ENCODE data around the gene FAM120C.

The FAM120C gene

GRCh38 chrX:54182864-54183613, at the start of gene FAM120C:
Gene FAM120C (minus strand): TSS chrX:54183254. CDS start chrX:54183198, 56 bp downstream.
- peak; percentile 75 to 86 for DNase-seq

- DNase-seq: no peak
Measured at GRCh38 chrX:54230435-54231148, 47.5 kb upstream of the FAM120C start.

GRCh38 chrX:54223581-54223980, 40.5 kb upstream of the FAM120C start:
- no peak for DNase-seq

GRCh38 chrX:54213603-54214002, 30.5 kb upstream of the FAM120C start:
- DNase-seq: no peak

DNA sequence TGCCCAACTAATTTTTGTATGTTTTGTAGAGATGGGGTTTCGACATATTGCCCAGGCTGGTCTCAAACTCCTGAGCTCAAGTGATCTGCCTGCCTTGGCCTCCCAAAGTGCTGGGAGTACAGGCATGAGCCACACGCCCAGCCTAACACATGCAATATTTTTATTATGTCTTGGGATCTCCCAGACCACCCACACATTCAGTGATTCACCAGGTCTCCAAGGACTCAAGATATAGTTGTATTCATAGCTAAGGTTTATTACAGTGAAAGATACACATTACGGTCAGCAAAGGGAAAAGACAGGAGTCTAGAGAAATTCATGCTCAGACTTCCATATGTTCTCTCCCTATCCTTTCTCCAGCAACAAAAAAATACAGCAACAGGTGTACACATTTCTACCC, 25.5 kb upstream of the FAM120C start:
- DNase-seq: no peak

DNA sequence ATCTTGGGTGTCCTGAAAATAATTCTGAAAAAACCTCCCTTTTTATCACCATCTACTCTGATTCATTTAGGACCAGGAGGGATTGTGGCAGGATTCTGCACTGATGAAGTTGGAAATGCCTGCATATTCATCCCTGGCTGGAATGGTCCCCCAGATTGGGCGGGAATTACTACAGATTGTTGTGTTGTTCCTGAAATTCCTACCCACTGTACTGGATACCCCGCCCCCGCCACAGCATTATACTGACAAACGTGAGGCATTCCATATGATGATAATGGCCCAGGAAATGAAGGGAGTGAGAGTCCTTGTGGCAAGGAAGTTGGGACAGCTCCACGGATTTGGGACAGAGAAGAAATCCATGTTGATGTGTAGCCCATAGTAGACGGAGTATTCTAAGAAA, 15.2 kb upstream of the FAM120C start:
- DNase-seq: no peak

GRCh38 chrX:54194982-54195588, 12.0 kb upstream of the FAM120C start:
- no peak for DNase-seq

DNA sequence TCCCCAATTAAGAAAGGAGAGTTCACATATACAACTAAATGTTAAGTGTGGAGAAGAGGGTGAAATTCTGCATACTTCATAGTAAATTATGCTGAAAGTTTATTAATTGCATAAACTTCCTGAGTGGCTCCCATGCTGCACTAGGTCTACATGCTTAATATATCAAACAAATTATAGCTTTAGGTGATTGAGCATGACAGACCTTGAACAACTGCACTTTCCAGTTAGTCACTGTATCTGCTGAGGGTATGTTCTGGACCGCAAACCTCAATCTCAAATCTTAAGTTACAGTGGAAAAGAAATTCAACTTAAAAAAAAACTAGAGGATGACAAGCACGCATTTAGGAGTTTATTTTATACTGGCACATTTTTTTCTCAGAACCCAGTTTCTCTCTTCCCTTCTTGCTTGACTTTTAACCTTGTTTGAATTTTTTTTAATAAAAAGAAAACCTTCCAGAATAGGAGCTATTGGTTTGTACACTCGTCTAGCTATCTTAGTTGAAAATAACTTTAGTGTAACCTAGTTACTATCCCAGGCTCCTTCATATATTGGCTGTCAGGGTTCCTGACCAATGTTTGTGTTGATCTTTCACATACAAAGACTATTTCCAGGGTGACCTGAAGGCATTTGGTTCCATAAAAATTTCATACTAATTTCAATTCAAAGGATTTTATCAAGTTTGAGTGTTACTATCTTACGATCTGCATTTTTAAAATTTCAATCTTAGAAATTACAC, 10.2 kb upstream of the FAM120C start:
- no peak for DNase-seq

GRCh38 chrX:54184474-54184873, 1.4 kb upstream of the FAM120C start:
- no peak for DNase-seq

- DNase-seq: peak; percentile 5 to 47
Measured at GRCh38 chrX:54182194-54182863, 725 bp downstream of the FAM120C start.

GRCh38 chrX:54181202-54181953, 1.7 kb downstream of the FAM120C start:
- DNase-seq: no peak

DNA sequence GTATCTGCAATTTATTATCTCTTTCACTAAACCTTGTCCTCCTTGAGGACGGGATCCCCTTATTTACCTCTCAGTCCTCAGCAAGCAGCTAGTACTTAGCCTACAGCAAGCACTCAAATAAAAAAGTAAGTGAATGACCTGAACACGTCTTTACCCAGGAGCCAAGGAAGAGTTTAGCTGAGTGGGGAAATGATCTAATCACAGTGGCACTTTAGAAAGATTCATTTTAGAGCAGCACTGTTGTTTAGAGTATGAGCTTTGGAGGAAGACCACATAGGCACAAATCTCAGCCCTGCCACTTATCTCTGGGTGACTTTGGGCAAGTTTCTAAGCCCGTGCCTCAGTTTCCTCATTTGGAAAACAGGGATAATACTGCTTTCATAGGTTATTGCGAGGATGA, 2.7 kb downstream of the FAM120C start:
- no peak for DNase-seq

- DNase-seq: no peak
Measured at GRCh38 chrX:54178100-54178940, 4.7 kb downstream of the FAM120C start.

DNA sequence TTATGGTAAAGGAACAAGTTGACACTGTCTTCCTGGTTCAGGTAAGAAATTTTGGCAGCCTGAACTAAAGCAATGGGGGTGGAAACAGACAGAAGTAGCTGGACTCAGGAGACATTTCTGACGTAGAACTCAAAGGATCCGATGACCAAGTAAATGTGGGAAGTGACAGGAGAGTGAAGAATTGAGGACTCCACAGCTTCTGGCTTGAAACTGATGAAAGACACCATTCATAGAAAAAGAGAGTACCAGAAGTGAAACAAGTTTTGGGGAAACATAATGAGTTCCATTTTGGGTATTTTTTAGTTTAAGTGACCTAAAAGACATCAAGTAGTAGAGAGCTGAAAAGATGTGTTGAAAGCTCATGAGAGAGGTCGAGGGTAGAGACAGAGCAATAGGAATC, 5.7 kb downstream of the FAM120C start:
- DNase-seq: no peak

- no peak for DNase-seq
Measured at GRCh38 chrX:54173791-54174190, 9.3 kb downstream of the FAM120C start.

- no peak for DNase-seq
Measured at GRCh38 chrX:54172455-54172854, 10.6 kb downstream of the FAM120C start.

DNA sequence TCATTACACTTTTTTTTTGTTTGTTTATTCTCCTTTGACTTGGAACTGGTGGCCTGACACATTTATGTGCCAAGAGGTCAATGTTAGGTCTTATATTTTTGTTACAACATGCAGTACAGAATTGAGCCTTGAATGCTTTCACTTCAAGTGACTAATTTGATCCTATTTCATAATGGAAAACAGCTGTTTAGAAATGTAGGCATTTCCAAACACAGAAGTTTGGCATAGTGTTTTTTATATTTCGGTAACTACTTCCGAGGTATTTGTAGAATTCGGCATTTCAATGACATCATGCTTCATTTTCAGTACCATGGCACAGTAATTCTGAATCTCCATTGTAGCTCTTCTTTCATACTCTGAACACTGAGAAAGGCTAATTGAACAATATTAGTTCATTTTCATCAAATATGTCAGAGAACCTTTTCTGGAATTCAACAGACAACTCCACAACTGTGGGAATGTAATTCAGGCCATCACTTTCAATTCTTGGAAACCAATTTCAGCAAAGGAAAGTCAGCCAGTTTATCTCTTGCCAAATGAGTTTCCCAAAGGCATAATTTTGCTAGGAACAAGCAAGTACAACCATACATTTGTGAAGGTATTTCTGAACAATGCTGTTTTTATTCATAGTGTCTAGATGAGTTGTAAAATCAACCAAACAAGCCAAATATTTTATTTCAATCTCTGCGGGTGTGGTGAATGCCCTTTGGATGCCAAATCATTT, 11.4 kb downstream of the FAM120C start:
- DNase-seq: no peak

DNA sequence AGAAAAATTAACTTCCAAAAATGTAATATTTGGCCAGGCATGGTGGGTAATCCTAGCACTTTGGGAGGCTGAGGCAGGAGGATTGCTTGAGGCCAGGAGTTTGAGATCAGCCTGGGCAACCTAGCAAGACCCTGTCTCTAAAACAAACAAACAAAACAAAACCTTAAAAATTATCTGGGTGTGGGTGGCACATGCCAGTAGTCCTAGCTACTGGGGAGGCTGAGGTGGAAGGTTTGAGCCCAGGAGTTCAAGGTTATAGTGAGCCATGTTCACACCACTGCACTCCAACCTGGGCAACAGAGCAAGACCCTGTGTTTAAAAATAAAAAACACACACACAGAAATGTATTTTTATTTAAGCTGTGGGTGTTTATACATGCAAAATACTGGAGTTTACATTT, 12.0 kb downstream of the FAM120C start:
- no peak for DNase-seq

GRCh38 chrX:54166915-54167314, 16.1 kb downstream of the FAM120C start:
- no peak for DNase-seq

DNA sequence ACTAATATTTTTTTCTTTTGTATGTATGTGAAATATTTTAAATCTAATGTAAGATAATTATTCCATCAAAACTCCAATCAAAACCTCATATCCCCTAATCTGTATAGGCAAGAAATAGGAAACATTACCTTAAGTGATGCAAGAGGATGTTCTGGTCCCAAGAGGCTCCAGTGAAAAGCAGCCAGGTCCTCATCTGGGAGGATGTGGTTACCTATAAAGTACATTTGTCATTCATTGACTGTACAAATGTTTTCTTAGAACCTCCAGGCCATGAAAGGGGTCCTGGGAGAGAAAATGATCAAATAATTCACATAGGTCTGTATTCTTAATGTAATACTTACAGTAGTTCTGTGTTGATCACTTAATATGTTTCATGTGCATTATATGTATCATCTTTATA, 25.5 kb downstream of the FAM120C start:
- DNase-seq: no peak
